Measurements from ENCODE around the gene TP53. TPM values are rescaled to one million over a fixed set of nuclear protein-coding genes. Genes with fewer than 3 reads are reported as not detected.

The TP53 gene
- total and polyA plus RNA-seq, 7 donors: 7.4 to 36.7 (median 18.1) TPM

DNA sequence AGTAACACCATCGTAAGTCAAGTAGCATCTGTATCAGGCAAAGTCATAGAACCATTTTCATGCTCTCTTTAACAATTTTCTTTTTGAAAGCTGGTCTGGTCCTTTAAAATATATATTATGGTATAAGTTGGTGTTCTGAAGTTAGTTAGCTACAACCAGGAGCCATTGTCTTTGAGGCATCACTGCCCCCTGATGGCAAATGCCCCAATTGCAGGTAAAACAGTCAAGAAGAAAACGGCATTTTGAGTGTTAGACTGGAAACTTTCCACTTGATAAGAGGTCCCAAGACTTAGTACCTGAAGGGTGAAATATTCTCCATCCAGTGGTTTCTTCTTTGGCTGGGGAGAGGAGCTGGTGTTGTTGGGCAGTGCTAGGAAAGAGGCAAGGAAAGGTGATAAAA is 14.1 kb downstream of the TP53 start:
- H3K4me1 ChIP-seq: no peaks in the 10 kb centered on the region
- H3K36me3 ChIP-seq (ENCODE audit: insufficient read depth in 1 of 2, low read depth in 1 of 2): peaks cover 20 to 83% of the 10 kb centered on the region in 2 donors
- WGBS, 3 donors: 91 to 95% (median 93%) methylated on average over 2 of the region's 2 CpGs

GRCh38 chr17:7668482-7668881 is 18.8 kb downstream of the TP53 start:
- 89 to 91% (median 91%) methylated on average over 7 of the region's 7 CpGs for WGBS, 3 donors
- Histone ChIP-seq H3K36me3 (ENCODE audit: insufficient read depth in 1 of 2, low read depth in 1 of 2) (peaks cover 10 to 77% of the 10 kb centered on the region in 2 donors), H3K27ac (no peak overlapping the region), H3K9me3 (peaks cover 3% of the 10 kb centered on the region), H3K27me3 (ENCODE audit: insufficient read depth in 3 of 3, low read length in 2 of 3) (no peaks in the 10 kb centered on the region), H3K4me3 (no peak overlapping the region), H3K4me1 (no peaks in the 10 kb centered on the region)
- no peak for TF ChIP-seq CTCF (IDR thresholded peaks at IDR 0.05)
- no peak for DNase-seq
- intact Hi-C loops (cut with DNase I): no loop called here
- ATAC-seq: no peak

More for the DNA sequence above, 14.1 kb downstream of the TP53 start:
- Histone ChIP-seq H3K9me3 (peaks cover 9% of the 10 kb centered on the region), H3K27ac (no peak overlapping the region), H3K27me3 (ENCODE audit: insufficient read depth in 3 of 3, low read length in 2 of 3) (no peaks in the 10 kb centered on the region), H3K4me3 (no peak overlapping the region)
- no peak for ATAC-seq
- TF ChIP-seq CTCF (IDR thresholded peaks at IDR 0.05): peak; percentile 42
- intact Hi-C loops (cut with DNase I): no loop called here
- DNase-seq: no peak

GRCh38 chr17:7667656-7668406 is 19.5 kb downstream of the TP53 start:
- Histone ChIP-seq H3K27me3 (ENCODE audit: insufficient read depth in 3 of 3, low read length in 2 of 3) (no peaks in the 10 kb centered on the region), H3K36me3 (ENCODE audit: insufficient read depth in 1 of 2, low read depth in 1 of 2) (peaks cover 7 to 70% of the 10 kb centered on the region in 2 donors), H3K27ac (no peak overlapping the region), H3K4me1 (no peaks in the 10 kb centered on the region), H3K4me3 (no peak overlapping the region), H3K9me3 (no peaks in the 10 kb centered on the region)
- intact Hi-C loops (cut with DNase I): no loop called here
- peak in 1 of 4 donors; percentile 27 for ATAC-seq
- TF ChIP-seq CTCF (IDR thresholded peaks at IDR 0.05): no peak
- 55 to 72% (median 62%) methylated on average over 10 of the region's 10 CpGs for WGBS, 3 donors
- no peak for DNase-seq

GRCh38 chr17:7656958-7657609 is 30.2 kb downstream of the TP53 start:
- H3K4me3 ChIP-seq: no peak overlapping the region
- H3K4me1 ChIP-seq: no peaks in the 10 kb centered on the region
- H3K36me3 ChIP-seq (ENCODE audit: insufficient read depth in 1 of 2, low read depth in 1 of 2): no peaks in the 10 kb centered on the region
- H3K27me3 ChIP-seq (ENCODE audit: insufficient read depth in 3 of 3, low read length in 2 of 3): peaks cover 0 to 11% (median 4%) of the 10 kb centered on the region in 3 donors
- intact Hi-C loops (cut with DNase I): no loop called here
- ATAC-seq (no peak), DNase-seq (peak; percentile 44 to 56)
- TF ChIP-seq CTCF (IDR thresholded peaks at IDR 0.05): no peak
- no peak overlapping the region for H3K27ac ChIP-seq
- H3K9me3 ChIP-seq: no peaks in the 10 kb centered on the region
- 31 to 43% (median 38%) methylated on average over 9 to 10 of the region's 10 CpGs for WGBS, 3 donors

Measured in psoas muscle (tissue), 8 donors.